Keratinocyte (primary cell): ENCODE data around the gene STRADA.

Experiments used
- CTCF ChIP-seq, 3 experiments: IDR thresholded peaks in 1 of 3; conservative IDR thresholded peaks in 1 of 3; optimal IDR thresholded peaks in 1 of 3; 2 replicates in 2 of 3; 3 replicates in 1 of 3; pipeline versions ENCODE3 to v1.5.1; 2011; ENCODE audit warnings: low read length in 3 of 3, mild to moderate bottlenecking in 3 of 3, moderate library complexity in 2 of 3, control low read depth in 1 of 3, inconsistent platforms in 1 of 3; ENCODE audit not compliant: insufficient read depth in 2 of 3; ENCODE audit errors: extremely low read depth in 1 of 3
- EZH2 ChIP-seq: IDR thresholded peaks from one replicate; pipeline ENCODE4 v1.6.1; 2012; ENCODE audit warnings: inconsistent platforms, mild to moderate bottlenecking, low read length, moderate library complexity

DNA sequence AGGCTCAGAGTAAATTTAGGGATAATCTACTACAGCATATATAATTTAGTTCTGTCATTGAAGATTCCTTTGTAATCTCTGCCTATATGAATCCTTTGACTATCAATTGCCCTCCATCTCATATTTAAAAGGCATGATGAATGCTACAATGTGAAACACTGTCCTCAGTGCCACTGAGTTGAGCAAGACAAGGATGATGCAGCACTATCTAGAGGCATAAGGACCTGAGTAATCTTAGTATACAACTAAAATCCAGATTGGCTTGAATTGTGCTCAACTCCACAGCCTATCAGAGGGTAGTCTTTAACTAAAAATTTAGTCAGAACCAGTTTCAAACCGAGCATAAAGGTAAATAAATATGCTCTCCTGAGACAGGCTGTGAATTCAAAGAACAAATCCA lies 11.6 kb upstream of the STRADA start:
- TF ChIP-seq CTCF (optimal IDR thresholded peaks at IDR 0.05 in 1 of 3, IDR thresholded peaks at IDR 0.05 in 1 of 3, conservative IDR thresholded peaks at IDR 0.05 in 1 of 3; ENCODE audit: extremely low read depth in 1 of 3, insufficient read depth in 2 of 3, low read length in 3 of 3) = no peak
- TF ChIP-seq EZH2 = no peak
